ENCODE results near the gene HLX.

HLX gene

DNA sequence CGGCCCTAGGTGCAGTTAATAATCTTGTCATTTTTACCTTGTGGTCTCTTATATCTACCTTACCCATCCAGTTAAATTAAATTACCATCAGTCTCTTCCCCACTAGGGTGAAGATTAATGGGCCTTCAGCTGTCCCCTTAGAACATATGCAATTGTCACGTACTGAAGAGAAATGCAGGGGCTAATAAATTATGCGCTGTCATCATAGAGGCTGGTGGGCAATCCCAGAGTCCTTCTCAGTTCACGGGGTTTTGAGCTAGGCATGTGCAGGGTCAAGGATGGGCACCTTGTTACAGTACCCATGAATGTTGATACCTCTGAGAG is 35.8 kb downstream of the HLX start:
- no peak overlapping the region for H3K27ac ChIP-seq (ENCODE audit: low read length)
- H4K20me1 ChIP-seq (ENCODE audit: insufficient read depth, low read length): no peaks in the 10 kb centered on the region
- H3K79me2 ChIP-seq (ENCODE audit: low read length): no peaks in the 10 kb centered on the region
- H3K36me3 ChIP-seq (replicated peaks; ENCODE audit: low read depth, low read length): no peaks in the 10 kb centered on the region
- H3K4me3 ChIP-seq (ENCODE audit: low read length): no peak overlapping the region
- no peak overlapping the region for H3K4me2 ChIP-seq (ENCODE audit: low read length)
- TF ChIP-seq EZH2phosphoT487 (IDR thresholded peaks at IDR 0.05; ENCODE audit: low read depth) (no peak), CTCF (IDR thresholded peaks at IDR 0.05; ENCODE audit: low read depth, low read length) (no peak)
- no peaks in the 10 kb centered on the region for H3K4me1 ChIP-seq (ENCODE audit: low read length)
- no peaks in the 10 kb centered on the region for H3K9me3 ChIP-seq (ENCODE audit: insufficient read depth, low read length)
- H3K27me3 ChIP-seq (ENCODE audit: low read depth, low read length): peaks cover 48% of the 10 kb centered on the region
- H3K9ac ChIP-seq (ENCODE audit: low read length): no peak overlapping the region
- no peak overlapping the region for H2AFZ ChIP-seq (ENCODE audit: low read depth, low read length)

DNA sequence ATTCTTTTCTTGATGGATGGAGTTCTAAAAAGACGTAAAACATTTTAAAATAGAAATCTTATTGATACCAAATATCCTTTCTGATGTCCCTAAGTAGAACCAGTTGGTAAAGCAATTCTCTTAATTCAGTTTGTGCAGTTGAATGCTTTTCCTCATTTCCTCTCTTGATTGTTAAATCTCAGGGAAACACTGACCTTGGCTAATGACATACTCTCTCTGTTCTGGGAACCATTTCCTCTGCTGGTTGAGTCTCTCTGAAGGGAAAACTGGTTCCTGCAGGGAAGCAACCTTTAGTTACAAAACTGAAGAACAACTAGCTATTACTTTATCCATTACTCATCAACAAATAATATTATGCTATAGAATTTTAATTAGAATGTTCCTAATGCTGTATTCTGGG is 36.7 kb downstream of the HLX start:
- H3K9me3 ChIP-seq (ENCODE audit: insufficient read depth, low read length): no peaks in the 10 kb centered on the region
- no peaks in the 10 kb centered on the region for H4K20me1 ChIP-seq (ENCODE audit: insufficient read depth, low read length)
- H3K27ac ChIP-seq (ENCODE audit: low read length): no peak overlapping the region
- H3K36me3 ChIP-seq (replicated peaks; ENCODE audit: low read depth, low read length): no peaks in the 10 kb centered on the region
- no peak overlapping the region for H2AFZ ChIP-seq (ENCODE audit: low read depth, low read length)
- TF ChIP-seq EZH2phosphoT487 (IDR thresholded peaks at IDR 0.05; ENCODE audit: low read depth): no peak
- no peak for TF ChIP-seq CTCF (IDR thresholded peaks at IDR 0.05; ENCODE audit: low read depth, low read length)
- H3K9ac ChIP-seq (ENCODE audit: low read length): no peak overlapping the region
- H3K27me3 ChIP-seq (ENCODE audit: low read depth, low read length): peaks cover 55% of the 10 kb centered on the region
- no peak overlapping the region for H3K4me3 ChIP-seq (ENCODE audit: low read length)
- no peaks in the 10 kb centered on the region for H3K79me2 ChIP-seq (ENCODE audit: low read length)
- H3K4me1 ChIP-seq (ENCODE audit: low read length): no peaks in the 10 kb centered on the region
- H3K4me2 ChIP-seq (ENCODE audit: low read length): no peak overlapping the region

DNA sequence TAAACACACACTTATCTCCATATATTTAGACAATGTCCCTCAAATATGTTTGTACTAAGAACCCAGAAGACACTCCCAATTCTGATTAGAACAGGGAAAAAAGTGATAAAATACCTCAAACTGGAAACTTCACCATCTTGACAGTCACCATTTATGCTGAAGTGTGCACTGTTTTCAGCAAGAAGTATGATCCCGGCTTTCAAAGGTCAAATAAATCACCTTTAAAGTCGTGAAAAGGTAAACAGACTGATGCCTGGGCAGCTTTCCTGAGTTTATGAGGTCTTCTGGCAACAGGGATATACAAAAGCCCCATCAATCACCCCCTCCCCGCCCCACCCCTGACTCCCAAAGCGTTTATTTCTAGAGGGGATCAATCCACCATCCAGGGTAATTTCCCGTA is 37.9 kb downstream of the HLX start:
- Histone ChIP-seq H3K79me2 (ENCODE audit: low read length) (no peaks in the 10 kb centered on the region), H3K4me1 (ENCODE audit: low read length) (no peaks in the 10 kb centered on the region), H4K20me1 (ENCODE audit: insufficient read depth, low read length) (no peaks in the 10 kb centered on the region), H2AFZ (ENCODE audit: low read depth, low read length) (no peak overlapping the region), H3K27ac (ENCODE audit: low read length) (no peak overlapping the region), H3K4me2 (ENCODE audit: low read length) (no peak overlapping the region), H3K9ac (ENCODE audit: low read length) (no peak overlapping the region), H3K9me3 (ENCODE audit: insufficient read depth, low read length) (no peaks in the 10 kb centered on the region), H3K27me3 (ENCODE audit: low read depth, low read length) (peaks cover 59% of the 10 kb centered on the region), H3K36me3 (replicated peaks; ENCODE audit: low read depth, low read length) (no peaks in the 10 kb centered on the region), H3K4me3 (ENCODE audit: low read length) (no peak overlapping the region)
- TF ChIP-seq EZH2phosphoT487 (IDR thresholded peaks at IDR 0.05; ENCODE audit: low read depth): no peak
- TF ChIP-seq CTCF (IDR thresholded peaks at IDR 0.05; ENCODE audit: low read depth, low read length): no peak

- Histone ChIP-seq H3K9ac (ENCODE audit: low read length) (no peak overlapping the region), H4K20me1 (ENCODE audit: insufficient read depth, low read length) (no peaks in the 10 kb centered on the region), H3K4me2 (ENCODE audit: low read length) (no peak overlapping the region), H3K79me2 (ENCODE audit: low read length) (no peaks in the 10 kb centered on the region), H3K27ac (ENCODE audit: low read length) (no peak overlapping the region), H3K36me3 (replicated peaks; ENCODE audit: low read depth, low read length) (no peaks in the 10 kb centered on the region), H3K9me3 (ENCODE audit: insufficient read depth, low read length) (no peaks in the 10 kb centered on the region), H3K4me3 (ENCODE audit: low read length) (no peak overlapping the region), H3K4me1 (ENCODE audit: low read length) (no peaks in the 10 kb centered on the region), H3K27me3 (ENCODE audit: low read depth, low read length) (peaks cover 57% of the 10 kb centered on the region), H2AFZ (ENCODE audit: low read depth, low read length) (no peak overlapping the region)
- TF ChIP-seq EZH2phosphoT487 (IDR thresholded peaks at IDR 0.05; ENCODE audit: low read depth) (no peak), CTCF (IDR thresholded peaks at IDR 0.05; ENCODE audit: low read depth, low read length) (no peak)
Observed at GRCh38 chr1:220917535-220918209, 38.4 kb downstream of the HLX start.
